WTC11 (cell line): ENCODE results near the gene EMILIN1. TPM values are rescaled to one million over a fixed set of nuclear protein-coding genes. Genes with fewer than 3 reads are reported as not detected.

ENCODE experiments used
- ATAC-seq: fragments of 200-7000 bp; cut with Tn5 transposase; 2 replicates; pipeline ENCODE4 v1.10.0; 2021; ENCODE audit warnings: mild to moderate bottlenecking, moderate library complexity
- CTCF ChIA-PET: fragments of 300-600 bp; sonication (Branson Sonifier 250); formaldehyde crosslinking; loops from one replicate; lab custom pipeline; 2021; ENCODE audit warnings: antibody characterized with exemption; lab: Charles Lee
- POLR2A ChIA-PET: fragments of 350-600 bp; sonication (Branson Sonifier 250); formaldehyde crosslinking; loops from one replicate; lab custom pipeline; 2021; ENCODE audit warnings: antibody characterized with exemption; lab: Charles Lee
- DNase-seq: peaks from one replicate; pipeline ENCODE4 v3.0.0; 2021; ENCODE audit warnings: low spot score
- H3K27ac Mint-ChIP-seq: 2 replicates; pipeline ENCODE4 v1.8.0; 2021; ENCODE audit warnings: mixed read lengths
- H3K27me3 Mint-ChIP-seq: 2 replicates; pipeline ENCODE4 v1.8.0; 2021; ENCODE audit warnings: low read depth, mild to moderate bottlenecking, moderate library complexity, mixed read lengths
- H3K36me3 Mint-ChIP-seq: 2 replicates; pipeline ENCODE4 v1.8.0; 2021; ENCODE audit warnings: mixed read lengths
- H3K4me1 Mint-ChIP-seq: 2 replicates; pipeline ENCODE4 v1.8.0; 2022; ENCODE audit warnings: mixed read lengths
- H3K4me3 Mint-ChIP-seq: 2 replicates; pipeline ENCODE4 v1.8.0; 2021; ENCODE audit warnings: mild to moderate bottlenecking, moderate library complexity, mixed read lengths
- H3K9me3 Mint-ChIP-seq: 2 replicates; pipeline ENCODE4 v1.8.0; 2021; ENCODE audit warnings: mixed read lengths
- E2F5 ChIP-seq: sonication (generic); formaldehyde crosslinking; IDR thresholded peaks from 2 replicates; pipeline ENCODE4 v1.8.1; 2022; ENCODE audit warnings: mild to moderate bottlenecking, moderate library complexity, missing genetic modification reagents
- ELF4 ChIP-seq: sonication (generic); formaldehyde crosslinking; IDR thresholded peaks from 2 replicates; pipeline ENCODE4 v1.8.1; 2022; ENCODE audit warnings: low read depth, mild to moderate bottlenecking, moderate library complexity, missing genetic modification reagents
- HMGA2 ChIP-seq: fragments of 250-450 bp; sonication (Bioruptor Pico); IDR thresholded peaks from 2 replicates; pipeline ENCODE4 v1.4.0; 2021; ENCODE audit warnings: mild to moderate bottlenecking, moderate library complexity
- JAZF1 ChIP-seq: fragments of 250-450 bp; sonication (Bioruptor Pico); IDR thresholded peaks from 2 replicates; pipeline ENCODE4 v1.9.0; 2021; ENCODE audit warnings: moderate library complexity, mild to moderate bottlenecking, inconsistent platforms
- MYBL2 ChIP-seq: sonication (generic); formaldehyde crosslinking; IDR thresholded peaks from 2 replicates; pipeline ENCODE4 v1.8.1; 2023; ENCODE audit warnings: mild to moderate bottlenecking, moderate library complexity, missing genetic modification reagents
- PREB ChIP-seq: sonication (generic); formaldehyde crosslinking; IDR thresholded peaks from 2 replicates; pipeline ENCODE4 v1.8.1; 2022; ENCODE audit warnings: mild to moderate bottlenecking, missing genetic modification reagents, moderate library complexity, borderline replicate concordance
- STAT6 ChIP-seq: sonication (generic); formaldehyde crosslinking; conservative IDR thresholded peaks from 2 replicates; pipeline ENCODE4 v1.8.1; 2023; ENCODE audit warnings: mild to moderate bottlenecking, low read depth, missing genetic modification reagents, moderate library complexity
- TEAD1 ChIP-seq: sonication (generic); formaldehyde crosslinking; IDR thresholded peaks from 2 replicates; pipeline ENCODE4 v1.8.0; 2022; ENCODE audit warnings: mild to moderate bottlenecking, missing genetic modification reagents
- TP53 ChIP-seq: sonication (generic); formaldehyde crosslinking; IDR thresholded peaks from 2 replicates; pipeline ENCODE4 v1.8.1; 2023; ENCODE audit warnings: mild to moderate bottlenecking, missing genetic modification reagents
- ZNF416 ChIP-seq: fragments of 250-450 bp; sonication (Bioruptor Pico); IDR thresholded peaks from 2 replicates; pipeline ENCODE4 v1.9.0; 2021; ENCODE audit warnings: mild to moderate bottlenecking, inconsistent platforms
- ZSCAN18 ChIP-seq: fragments of 250-450 bp; sonication (Bioruptor Pico); IDR thresholded peaks from 2 replicates; pipeline ENCODE4 v2.1.2; 2022; ENCODE audit warnings: mild to moderate bottlenecking, moderate library complexity
- total RNA-seq: library from RNA; stranded (reverse); gene quantifications from 3 replicates; pipeline ENCODE4 v1.2.3, GENCODE V29; 2021
- TF ChIP-seq, protein P1 (sequence below): sonication (generic); formaldehyde crosslinking; IDR thresholded peaks from 2 replicates; pipeline ENCODE4 v1.8.0; 2022; ENCODE audit warnings: missing genetic modification reagents

The EMILIN1 gene
- total RNA-seq, 1 experiment from 2014 or later, result 3.5 TPM

GRCh38 chr2:27091746-27092695 is 13.6 kb downstream of the EMILIN1 start:
- H3K27ac Mint-ChIP-seq, result no peak overlapping the region
- H3K4me3 Mint-ChIP-seq, result no peak overlapping the region
- no peaks in the 10 kb centered on the region for H3K9me3 Mint-ChIP-seq
- ATAC-seq, result no peak
- TF ChIP-seq ZNF416 (CRISPR knock-in tag), result no peak
- no peak for TF ChIP-seq MYBL2 (CRISPR knock-in tag)
- TF ChIP-seq E2F5, result no peak
- TF ChIP-seq HMGA2 (CRISPR knock-in tag), result no peak
- TF ChIP-seq ELF4 (CRISPR knock-in tag), result no peak
- TF ChIP-seq STAT6 (CRISPR knock-in tag), result no peak
- CTCF ChIA-PET, result interaction anchor here (1.3 kb wide), 1 partner anchor 99 kb away, joined by 4 read pairs; no protein-coding TSS in a partner anchor
- H3K36me3 Mint-ChIP-seq, result no peaks in the 10 kb centered on the region
- POLR2A ChIA-PET, result no interaction called here
- no peak for DNase-seq
- peaks cover 9% of the 10 kb centered on the region for H3K27me3 Mint-ChIP-seq
- H3K4me1 Mint-ChIP-seq, result peaks cover 14% of the 10 kb centered on the region

DNA sequence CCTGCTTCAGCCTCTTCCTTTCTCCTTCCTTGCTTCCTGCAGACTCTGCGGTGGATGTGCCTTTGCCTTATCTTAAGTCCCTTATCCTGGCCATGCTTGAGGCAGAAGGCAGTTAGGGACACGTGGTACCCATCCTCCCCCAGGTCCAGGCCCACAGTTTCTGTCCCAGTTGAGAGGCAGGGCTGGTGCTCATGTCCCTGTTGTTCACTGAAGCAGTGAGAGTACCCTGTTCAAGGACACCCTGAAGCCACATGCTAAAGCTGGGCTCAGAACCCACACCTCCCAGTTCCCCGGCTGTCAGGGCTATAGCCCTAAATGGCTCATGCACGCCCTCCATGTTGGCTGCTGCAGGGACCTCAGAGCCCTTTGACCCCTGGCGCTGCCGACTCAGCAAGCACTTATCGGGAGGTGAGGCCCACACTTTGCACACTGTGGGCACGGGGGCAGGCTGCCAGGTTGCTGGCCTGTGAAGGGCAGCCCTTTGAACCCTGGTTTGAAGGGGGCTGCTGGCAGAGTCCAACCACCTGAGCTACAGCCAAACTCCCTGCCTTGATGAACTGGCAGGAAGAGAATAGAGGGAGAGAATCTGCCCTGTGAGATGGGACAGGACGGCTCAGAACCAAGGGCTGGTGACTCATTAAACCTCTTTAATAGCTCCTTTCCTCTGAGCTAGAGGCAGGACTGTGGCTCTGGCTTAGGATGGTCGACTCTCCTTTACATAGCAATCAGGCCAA is 14.4 kb downstream of the EMILIN1 start:
- Mint-ChIP-seq H3K36me3 (no peaks in the 10 kb centered on the region), H3K4me3 (no peak overlapping the region), H3K4me1 (peaks cover 6% of the 10 kb centered on the region), H3K27me3 (peaks cover 2% of the 10 kb centered on the region), H3K9me3 (no peaks in the 10 kb centered on the region), H3K27ac (peak overlapping the region; percentile 41; the same call in 1 of the 2 replicates)
- TF ChIP-seq ZSCAN18 (no peak), JAZF1 (no peak), TEAD1 (CRISPR knock-in tag) (no peak), TP53 (CRISPR knock-in tag) (no peak), PREB (CRISPR knock-in tag) (0 out of 2 replicates have a peak, but pooled peaks have one; percentile 19)
- TF ChIP-seq, protein P1, sequence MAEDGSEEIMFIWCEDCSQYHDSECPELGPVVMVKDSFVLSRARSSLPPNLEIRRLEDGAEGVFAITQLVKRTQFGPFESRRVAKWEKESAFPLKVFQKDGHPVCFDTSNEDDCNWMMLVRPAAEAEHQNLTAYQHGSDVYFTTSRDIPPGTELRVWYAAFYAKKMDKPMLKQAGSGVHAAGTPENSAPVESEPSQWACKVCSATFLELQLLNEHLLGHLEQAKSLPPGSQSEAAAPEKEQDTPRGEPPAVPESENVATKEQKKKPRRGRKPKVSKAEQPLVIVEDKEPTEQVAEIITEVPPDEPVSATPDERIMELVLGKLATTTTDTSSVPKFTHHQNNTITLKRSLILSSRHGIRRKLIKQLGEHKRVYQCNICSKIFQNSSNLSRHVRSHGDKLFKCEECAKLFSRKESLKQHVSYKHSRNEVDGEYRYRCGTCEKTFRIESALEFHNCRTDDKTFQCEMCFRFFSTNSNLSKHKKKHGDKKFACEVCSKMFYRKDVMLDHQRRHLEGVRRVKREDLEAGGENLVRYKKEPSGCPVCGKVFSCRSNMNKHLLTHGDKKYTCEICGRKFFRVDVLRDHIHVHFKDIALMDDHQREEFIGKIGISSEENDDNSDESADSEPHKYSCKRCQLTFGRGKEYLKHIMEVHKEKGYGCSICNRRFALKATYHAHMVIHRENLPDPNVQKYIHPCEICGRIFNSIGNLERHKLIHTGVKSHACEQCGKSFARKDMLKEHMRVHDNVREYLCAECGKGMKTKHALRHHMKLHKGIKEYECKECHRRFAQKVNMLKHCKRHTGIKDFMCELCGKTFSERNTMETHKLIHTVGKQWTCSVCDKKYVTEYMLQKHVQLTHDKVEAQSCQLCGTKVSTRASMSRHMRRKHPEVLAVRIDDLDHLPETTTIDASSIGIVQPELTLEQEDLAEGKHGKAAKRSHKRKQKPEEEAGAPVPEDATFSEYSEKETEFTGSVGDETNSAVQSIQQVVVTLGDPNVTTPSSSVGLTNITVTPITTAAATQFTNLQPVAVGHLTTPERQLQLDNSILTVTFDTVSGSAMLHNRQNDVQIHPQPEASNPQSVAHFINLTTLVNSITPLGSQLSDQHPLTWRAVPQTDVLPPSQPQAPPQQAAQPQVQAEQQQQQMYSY (CRISPR knock-in tag), result no peak
- POLR2A ChIA-PET, result no interaction called here
- ATAC-seq, result no peak
- CTCF ChIA-PET, result interaction anchor here (1.0 to 1.3 kb wide), 4 partner anchors 12 to 131 kb away, joined by 3 to 4 read pairs (median 4); no protein-coding TSS in a partner anchor
- DNase-seq, result no peak
